Activated naive CD4-positive, alpha-beta T cell treated with anti-CD3 and anti-CD28 coated beads, Interleukin-2, amount 50 U/mL, for 16 hours (primary cell): ENCODE data around the gene GPR37.
A peak's percentile ranks its signal among the peaks of the same experiment; 100 is the strongest.

ENCODE experiments used
- DNase-seq: peaks from one replicate; pipeline ENCODE4 v3.0.0-alpha.2; 2020

Gene GPR37

GRCh38 chr7:124779620-124780019, 14.0 kb upstream of the GPR37 start:
- DNase-seq, result no peak

DNA sequence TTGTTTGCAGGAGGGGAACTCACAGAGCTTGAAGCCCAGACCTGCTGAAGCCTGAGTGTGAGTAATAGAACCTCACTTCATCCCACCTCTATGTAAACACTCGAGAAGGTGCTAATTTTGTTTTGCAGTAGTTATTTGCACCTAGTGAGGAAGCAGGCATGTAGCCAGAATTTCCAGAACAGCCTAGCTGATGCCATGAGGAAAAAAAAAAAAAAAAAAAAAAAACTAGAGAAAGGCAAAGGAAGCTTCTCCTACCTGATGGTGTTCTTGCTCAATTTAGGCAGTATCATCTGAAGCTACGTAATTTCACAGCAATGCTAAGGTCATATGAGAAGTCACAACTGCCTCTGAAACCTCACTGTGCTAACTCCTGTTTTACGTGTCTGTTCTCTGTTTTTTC, 13.6 kb upstream of the GPR37 start:
- no peak for DNase-seq

DNA sequence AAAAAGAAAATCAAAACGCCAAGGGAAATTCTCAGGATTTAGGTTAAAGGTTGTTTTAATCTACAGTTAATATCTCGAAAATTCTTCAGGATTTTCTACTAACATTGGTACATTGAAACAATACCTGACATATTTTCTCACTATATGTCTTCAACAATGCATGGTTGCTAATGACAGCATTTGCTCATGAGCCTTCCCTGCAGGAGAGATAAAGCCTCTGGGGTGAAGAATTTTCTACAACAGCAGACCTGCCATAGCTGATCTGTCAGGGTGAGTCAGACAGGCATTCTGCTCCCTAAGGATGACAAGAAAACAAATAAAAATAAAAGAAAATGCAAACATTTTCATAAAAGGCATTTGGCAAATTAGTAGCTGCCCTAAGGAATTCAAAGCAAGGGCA, 11.7 kb upstream of the GPR37 start:
- no peak for DNase-seq

DNA sequence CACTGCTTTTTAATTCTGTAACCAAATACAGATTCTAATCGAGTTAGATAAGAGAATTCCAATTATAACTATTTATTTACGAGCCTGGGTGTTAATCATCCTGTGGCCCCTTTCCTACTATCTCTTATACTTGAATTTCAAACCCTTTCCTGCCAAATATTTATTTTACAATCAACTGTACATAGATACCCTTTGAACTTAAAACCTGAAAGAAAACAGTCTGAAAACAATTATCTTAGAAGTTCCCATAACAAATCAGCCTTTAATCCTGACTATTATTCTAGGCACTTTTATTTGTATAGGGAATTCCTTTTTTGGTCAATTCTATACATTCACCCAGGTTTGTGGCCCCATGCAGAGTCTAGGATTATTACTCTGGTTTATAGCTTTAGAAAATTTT, 10.6 kb upstream of the GPR37 start:
- DNase-seq, result no peak

DNA sequence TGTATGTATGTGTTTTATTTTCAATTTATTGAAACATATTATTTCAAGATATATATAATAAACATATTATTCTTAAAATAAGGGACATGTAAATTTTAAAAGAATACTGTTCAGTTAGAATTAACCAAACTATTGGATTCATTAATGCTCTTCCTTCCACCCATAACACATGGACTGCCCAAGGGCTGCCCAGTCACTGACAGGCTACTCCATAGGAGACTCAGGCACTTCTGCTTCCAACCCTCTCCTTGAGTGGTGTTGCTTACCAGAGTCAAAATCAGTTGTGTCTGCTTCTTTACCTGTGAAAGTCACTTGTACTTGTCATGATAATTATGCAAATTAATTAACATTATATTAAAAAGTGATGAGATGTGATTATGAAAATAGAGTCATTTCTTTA, 9.8 kb upstream of the GPR37 start:
- DNase-seq, result no peak

GRCh38 chr7:124773938-124774337, 8.3 kb upstream of the GPR37 start:
- DNase-seq, result no peak

DNA sequence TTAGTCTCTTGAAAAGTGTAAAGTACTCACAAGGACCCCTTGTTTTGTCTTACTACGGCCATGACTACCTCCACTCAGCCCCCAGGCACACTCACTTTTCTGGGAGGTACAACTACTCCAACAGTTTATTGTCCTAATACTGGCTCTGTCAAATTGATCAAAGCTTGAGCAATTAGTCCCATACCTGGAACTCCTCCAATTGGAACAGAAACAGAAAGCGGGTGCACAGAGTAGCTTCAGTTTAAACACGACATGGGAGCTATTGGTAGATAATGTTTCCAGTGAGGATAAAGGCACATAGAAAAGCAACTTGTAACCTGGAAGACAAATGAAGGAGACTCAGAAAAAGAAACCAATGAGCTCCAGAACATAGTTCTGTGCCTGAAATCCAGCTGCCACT, 7.7 kb upstream of the GPR37 start:
- no peak for DNase-seq

GRCh38 chr7:124769136-124769535, 3.5 kb upstream of the GPR37 start:
- DNase-seq, result no peak

DNA sequence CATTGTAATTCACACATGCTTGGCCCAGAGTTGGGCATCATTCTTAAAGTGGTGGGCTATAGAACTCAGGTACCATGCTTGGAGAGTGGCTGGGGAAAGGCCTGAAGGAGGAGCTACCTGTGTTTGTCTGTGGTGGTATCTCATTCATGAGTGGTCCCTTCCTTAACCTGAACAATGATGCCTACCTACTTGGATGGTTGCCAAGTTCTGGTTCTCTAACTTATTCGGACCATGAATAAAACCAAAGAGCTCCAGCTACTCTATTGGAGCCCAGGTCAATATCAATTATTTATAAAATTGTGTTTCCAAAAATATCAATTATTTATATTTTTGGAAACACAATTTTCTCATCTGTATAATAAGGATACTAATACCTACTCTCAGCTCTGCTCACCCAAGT, 2.9 kb upstream of the GPR37 start:
- no peak for DNase-seq

- DNase-seq, result peak; percentile 22
Measured at GRCh38 chr7:124764847-124765400, 668 bp downstream of the GPR37 start.

DNA sequence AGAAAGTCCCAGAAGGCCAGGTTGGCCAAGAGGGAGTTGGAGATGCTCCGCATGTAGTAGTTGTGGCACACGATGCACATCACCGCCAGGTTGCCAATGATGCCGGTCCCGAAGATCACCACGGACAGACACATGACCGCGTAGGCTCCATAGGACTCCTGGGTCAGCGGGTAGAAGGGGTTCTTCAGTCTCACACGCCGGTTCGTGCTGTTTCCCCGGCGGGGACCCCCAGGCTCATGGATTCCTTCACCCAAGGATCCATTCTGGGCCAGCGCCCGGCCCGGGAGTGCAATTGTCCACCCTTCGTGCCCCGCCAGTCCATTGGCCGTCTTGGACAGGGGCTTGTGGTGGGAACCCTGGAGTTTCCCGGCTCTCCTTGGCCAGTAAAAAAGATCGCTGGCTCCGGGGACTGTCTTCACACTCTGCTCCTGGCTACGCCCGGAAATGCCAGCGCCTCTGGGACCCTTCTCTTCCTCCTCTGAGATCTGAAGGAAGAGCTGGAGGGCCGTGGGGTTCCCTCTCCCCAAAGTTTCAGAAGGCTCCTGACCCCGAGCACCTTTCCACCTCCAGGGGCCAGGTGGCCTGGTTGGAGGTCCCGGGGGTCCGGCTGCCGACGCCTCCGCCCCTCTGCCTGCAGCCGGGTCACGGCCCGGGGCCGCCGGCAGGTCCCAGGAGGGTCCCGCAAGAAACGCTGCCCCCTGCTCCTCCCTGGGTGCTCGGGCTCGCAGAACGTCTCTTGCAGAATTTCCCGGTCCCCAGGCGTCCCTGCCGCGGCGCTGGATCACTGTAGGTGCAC, 1.3 kb downstream of the GPR37 start:
- no peak for DNase-seq

DNA sequence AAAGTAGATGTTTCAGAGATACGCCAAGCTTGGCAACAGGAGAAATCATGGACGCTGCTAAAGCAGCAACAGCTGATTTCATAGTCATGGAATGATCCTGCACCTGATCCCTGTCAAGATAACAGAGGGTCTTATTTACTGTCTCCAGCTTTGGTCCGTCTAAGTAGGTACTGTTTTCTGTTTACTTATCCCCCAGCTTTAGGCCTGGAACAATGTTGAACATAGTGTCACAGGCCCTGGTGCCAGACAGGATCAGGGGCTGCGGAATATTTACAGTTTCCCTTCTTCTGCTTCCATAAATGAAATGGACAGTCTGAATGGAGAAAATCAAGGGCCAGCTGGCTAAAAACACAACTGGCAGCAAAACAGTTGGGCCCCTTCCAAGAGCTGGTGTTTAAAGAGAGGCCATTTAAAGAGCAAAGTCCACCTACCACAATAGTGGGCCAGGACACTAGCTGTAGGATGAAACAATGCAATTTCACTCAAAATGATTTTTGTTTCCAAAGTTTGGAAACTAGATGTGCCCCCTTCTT, 2.9 kb downstream of the GPR37 start:
- DNase-seq, result no peak

- no peak for DNase-seq
Measured at GRCh38 chr7:124761164-124761715, 4.4 kb downstream of the GPR37 start.

DNA sequence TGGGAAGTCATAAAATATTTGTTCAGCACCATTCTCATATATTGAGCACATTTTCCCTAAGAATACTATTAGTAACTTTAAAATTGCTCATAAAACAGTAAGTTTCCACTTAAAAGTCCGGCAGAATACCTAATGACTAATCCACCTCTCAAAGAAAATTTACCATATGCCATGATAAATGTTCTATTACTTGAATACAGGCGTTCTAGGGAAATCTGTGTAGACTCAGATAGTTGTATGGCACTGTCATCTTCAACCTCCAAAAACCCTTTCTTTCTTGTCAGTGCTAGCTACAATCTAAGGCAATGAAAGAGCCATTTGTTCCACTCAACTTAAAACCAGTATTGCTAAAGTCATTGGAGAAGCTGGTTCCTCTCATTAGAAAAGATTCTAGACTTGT, 7.3 kb downstream of the GPR37 start:
- DNase-seq, result no peak

GRCh38 chr7:124754576-124755268, 10.9 kb downstream of the GPR37 start:
- no peak for DNase-seq

DNA sequence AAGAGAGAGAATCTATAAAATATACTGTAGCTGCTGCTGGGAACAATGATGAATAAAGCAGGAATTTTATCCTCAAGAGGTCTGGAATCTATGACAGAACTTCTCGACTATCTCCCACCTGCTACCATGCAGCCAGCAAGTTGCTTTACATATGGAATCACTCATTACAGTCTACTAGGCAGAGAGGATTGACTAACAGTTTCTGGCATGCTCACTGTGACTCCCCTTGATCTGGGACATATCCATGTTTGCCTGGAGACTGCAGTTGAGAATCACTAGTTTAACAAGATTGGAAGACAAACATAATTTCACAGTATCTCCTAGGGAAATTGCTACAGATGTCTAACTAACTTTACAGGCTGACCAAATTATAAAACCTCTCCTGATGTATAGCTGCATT, 13.3 kb downstream of the GPR37 start:
- DNase-seq, result no peak

DNA sequence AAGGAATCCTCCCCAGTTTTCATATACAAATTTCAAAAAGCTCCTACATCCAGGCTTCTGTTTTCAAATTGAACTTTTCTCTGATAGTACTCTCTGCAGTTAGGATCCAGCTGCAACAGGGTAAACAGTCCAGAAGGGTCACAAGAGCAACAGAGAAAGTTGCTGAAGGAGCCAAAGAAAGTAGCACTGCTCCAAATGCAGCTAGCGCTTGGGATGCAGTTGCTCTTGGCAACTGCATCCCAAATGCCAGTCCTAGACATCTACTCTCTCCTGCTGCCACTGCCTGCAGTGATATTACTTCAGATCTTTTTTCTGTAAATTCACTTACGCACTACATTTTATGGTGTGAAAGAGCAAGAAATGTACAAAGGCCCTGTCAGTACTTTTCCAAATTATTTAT, 14.6 kb downstream of the GPR37 start:
- no peak for DNase-seq

DNA sequence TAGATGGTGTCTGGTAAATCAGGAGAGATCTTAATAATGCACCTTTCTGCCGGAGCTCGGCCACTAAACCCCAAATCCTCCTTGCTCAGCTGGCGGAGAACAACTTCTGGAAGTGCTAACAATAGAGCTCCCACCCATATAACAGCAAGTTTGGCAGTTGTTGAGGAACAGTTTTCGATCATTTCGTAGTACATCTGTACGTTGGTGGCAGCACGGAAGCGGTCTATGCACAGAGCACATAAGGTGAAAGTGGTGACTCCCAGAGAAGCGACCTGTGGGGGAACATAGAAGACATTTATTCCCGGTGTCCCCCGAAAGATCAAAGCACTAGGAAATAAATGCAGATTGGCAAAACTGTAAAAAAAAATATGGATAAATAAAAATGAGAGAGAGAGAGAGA, 18.5 kb downstream of the GPR37 start:
- DNase-seq, result no peak

- DNase-seq, result no peak
Measured at GRCh38 chr7:124738639-124739038, 27.0 kb downstream of the GPR37 start.

- no peak for DNase-seq
Measured at GRCh38 chr7:124737760-124738300, 27.8 kb downstream of the GPR37 start.

DNA sequence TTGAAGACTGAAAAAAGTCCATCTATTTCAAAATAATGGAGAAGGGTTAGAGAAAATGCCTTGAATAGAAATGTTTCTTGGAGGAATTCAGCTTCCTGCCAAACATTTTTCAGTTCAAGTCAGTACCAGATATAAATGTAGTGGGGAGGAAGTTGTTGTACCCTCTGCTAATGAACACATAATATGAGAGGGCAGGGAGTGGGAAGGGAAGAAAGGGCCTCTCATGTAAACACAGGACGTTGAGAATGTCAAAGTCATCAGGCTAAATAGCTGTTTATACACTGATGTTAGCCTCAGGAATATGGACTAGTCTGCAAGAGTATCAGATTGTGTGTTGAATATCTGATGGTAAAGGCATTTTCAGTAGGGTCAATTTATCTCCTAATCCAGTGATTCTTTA, 37.0 kb downstream of the GPR37 start:
- DNase-seq, result no peak

- DNase-seq, result no peak
Measured at GRCh38 chr7:124724507-124725192, 40.9 kb downstream of the GPR37 start.

DNA sequence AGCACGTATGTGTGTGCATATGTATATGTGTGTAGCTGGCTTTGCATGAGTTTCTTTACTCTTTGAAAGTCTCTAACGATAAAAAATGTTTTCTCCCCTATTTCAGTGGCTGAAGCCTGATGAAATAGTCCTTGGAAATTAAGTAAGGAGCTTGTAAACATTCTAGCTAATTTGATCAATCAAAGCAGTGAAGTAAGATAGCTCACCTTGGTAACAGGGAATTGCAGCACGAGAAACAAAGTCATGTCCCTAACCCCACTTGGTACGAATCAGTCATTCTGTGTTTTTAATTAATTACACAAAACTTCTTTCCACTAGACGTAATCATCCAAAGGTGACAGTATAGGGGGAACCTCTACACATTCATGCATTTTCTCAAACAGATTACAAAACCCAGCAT, 41.5 kb downstream of the GPR37 start:
- no peak for DNase-seq
